ENCODE data around the gene OR2A14.
"Not testable (repeated sequence)": the region's sequence is repeated elsewhere in the genome, so short reads cannot be mapped to it uniquely, and the experiment has no call there.

Gene OR2A14, protein sequence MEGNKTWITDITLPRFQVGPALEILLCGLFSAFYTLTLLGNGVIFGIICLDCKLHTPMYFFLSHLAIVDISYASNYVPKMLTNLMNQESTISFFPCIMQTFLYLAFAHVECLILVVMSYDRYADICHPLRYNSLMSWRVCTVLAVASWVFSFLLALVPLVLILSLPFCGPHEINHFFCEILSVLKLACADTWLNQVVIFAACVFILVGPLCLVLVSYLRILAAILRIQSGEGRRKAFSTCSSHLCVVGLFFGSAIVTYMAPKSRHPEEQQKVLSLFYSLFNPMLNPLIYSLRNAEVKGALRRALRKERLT

GRCh38 chr7:144122876-144123275 lies at the start of gene OR2A14:
Gene OR2A14 (plus strand): TSS chr7:144123176. CDS start chr7:144129113, 5,937 bp downstream.
- DNase-seq = no peak

- DNase-seq = no peak
Measured at GRCh38 chr7:144074374-144074773, 48.6 kb upstream of the OR2A14 start.

- DNase-seq = no peak
Measured at GRCh38 chr7:144085978-144086377, 37.0 kb upstream of the OR2A14 start, which contains the start of gene OR2A12. Gene OR2A12 (plus strand): TSS chr7:144086278. CDS start chr7:144095108, 8,830 bp downstream.

DNA sequence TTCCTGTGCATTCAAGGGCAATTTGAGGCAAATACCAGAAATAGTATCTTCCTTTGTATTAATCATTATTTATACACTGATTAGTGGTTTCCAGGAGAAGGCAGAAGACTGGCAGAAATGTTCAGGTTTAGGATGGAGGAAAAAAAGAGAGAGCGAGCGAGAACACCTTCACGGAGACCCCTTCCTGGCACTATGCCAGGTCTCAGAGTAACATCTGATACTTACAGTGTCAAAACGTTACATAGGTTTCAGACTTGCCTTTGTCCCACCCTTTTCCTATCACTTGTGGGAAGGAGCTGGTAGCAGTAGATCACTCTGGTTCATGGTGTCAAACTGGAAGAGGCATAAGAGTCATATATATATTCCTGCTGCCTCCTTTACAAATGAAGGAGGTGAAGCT lies 36.2 kb upstream of the OR2A14 start:
- no peak for DNase-seq

DNA sequence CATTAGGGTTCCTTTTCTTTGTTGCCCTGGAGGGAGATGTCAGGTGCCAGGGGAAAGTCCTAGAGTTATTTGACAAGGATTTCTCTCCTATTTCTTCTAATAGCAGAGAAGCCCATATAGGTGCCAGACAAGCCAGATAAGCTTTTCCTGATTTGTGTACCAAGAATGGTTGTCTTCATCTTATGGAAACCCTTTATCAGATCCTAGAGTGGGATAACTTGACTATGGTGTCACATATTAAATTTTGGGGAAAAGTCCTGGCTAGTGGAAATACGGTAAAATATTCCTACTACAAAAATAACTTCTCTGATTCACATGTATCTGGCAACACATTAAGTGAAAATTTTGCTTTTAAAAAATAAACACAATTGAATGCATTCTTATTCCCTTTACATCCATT lies 35.7 kb upstream of the OR2A14 start:
- no peak for DNase-seq

DNA sequence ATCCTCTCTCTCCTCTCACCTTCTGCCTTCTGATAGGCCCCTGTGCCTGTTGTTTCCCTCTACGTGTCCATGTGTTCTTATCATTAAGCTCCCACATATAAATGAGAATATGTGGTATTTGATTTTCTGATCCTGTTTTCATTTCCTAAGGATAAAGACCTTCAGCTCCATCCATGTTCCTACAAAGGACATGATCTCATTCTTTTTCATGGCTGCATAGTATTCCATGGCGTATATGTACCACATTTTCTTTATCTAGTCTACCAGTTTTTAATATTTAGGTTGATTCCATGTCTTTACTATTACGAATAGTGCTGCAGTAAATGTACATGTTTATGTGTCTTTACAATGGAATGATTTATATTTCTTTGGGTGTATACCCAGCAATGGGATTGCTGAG lies 32.3 kb upstream of the OR2A14 start:
- DNase-seq = no peak

GRCh38 chr7:144098776-144099175 lies 24.2 kb upstream of the OR2A14 start:
- DNase-seq = no peak

GRCh38 chr7:144100607-144101006 lies 22.4 kb upstream of the OR2A14 start:
- DNase-seq = no peak

DNA sequence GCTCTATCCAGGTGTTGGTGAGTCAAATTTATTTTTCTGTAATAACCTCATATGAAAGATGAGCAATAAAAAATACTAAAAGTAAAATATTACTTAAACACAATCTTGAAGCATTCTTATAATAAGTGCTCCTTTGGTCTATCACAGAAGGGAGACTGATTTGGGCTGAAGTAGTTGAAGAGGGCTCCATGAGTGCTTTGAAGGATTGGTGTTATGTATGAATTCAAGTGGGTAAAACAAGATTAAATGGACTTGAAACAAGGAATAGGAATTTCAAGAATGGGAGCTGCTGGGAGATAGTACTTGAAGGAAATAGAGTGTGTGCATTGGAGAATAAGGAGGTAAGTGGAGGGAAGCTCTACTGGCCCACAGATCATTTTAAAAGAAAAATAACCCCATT lies 20.9 kb upstream of the OR2A14 start:
- no peak for DNase-seq

GRCh38 chr7:144105211-144105610 lies 17.8 kb upstream of the OR2A14 start:
- no peak for DNase-seq

DNA sequence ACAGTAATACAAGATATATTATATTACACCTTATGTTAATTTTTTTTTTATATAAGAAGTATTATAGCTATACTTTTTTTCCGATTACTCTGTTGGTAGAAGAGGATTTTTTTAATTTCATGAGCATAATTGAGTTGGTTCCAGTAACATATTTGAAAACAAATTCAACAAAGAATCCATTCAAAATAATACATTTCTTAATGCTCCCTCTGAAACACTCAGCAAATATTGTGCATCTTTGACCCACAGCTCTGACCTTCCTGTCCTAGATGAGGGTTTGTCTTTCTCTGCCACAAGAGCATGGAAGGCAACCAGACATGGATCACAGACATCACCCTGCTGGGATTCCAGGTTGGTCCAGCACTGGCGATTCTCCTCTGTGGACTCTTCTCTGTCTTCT lies 13.7 kb upstream of the OR2A14 start, which contains the start of gene OR2A2:
Gene OR2A2 (plus strand): TSS at position 301 of the 400 bp plus-strand sequence. CDS start 0 bp downstream, at position 301.
- DNase-seq = no peak

DNA sequence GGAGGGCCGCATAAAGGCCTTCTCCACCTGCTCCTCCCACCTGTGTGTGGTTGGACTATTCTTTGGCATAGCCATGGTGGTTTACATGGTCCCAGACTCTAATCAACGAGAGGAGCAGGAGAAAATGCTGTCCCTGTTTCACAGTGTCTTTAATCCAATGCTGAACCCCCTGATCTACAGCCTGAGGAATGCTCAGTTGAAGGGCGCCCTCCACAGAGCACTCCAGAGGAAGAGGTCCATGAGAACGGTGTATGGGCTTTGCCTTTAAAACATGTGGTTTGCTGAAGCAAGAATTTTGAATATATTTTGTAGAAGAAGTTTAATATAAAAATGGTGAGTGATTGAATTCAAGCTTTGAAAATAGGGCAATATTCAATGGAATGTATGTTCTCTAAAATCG lies 12.7 kb upstream of the OR2A14 start:
- no peak for DNase-seq

- DNase-seq = no peak
Measured at GRCh38 chr7:144113651-144114050, 9.3 kb upstream of the OR2A14 start.

GRCh38 chr7:144118341-144118740 lies 4.6 kb upstream of the OR2A14 start:
- DNase-seq = no peak

- DNase-seq = peak; percentile 73
Measured at GRCh38 chr7:144127714-144128334, 4.8 kb downstream of the OR2A14 start.

GRCh38 chr7:144129601-144130000 lies 6.6 kb downstream of the OR2A14 start:
- not testable (repeated sequence) for DNase-seq

- DNase-seq = no peak
Measured at GRCh38 chr7:144130730-144131129, 7.8 kb downstream of the OR2A14 start.

GRCh38 chr7:144132262-144132661 lies 9.3 kb downstream of the OR2A14 start:
- DNase-seq = no peak

DNA sequence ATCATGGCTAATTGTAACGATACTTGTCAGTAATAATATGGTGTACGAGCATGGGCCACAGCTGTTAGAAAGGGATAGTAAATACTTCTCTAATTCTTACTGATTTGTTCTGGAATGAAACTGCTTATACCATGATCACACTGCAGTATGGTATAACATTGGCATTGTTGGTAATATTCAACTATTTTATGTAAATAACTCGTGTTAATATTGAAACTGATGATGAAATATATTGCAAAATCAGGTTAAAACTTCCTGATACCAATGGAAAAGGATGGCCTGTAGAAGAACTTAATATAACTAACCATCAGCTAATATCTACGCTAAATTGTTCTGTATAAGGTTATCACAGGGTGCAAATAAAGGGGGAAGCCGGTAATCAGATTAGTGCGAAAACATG lies 10.3 kb downstream of the OR2A14 start:
- DNase-seq = no peak

DNA sequence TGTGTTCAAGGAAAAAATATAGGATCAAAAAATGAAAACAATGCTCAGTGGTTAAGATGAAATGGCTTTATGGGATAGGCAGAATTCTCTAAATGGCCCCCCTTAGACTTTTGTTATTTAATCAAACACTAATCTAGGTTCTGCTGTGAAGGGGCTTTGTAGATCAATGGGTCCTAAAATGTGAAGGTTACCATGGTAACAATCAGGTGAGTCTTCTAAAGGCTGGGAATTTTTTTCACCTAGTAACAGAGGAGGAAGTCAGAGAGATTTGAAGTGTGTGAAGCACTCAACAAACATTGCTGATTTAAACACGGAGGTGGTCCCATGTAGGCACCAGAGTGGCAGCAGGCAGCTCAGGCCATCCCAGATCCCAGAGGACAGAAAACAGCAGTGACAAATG lies 11.1 kb downstream of the OR2A14 start:
- no peak for DNase-seq

GRCh38 chr7:144137501-144137900 lies 14.5 kb downstream of the OR2A14 start:
- DNase-seq = no peak

DNA sequence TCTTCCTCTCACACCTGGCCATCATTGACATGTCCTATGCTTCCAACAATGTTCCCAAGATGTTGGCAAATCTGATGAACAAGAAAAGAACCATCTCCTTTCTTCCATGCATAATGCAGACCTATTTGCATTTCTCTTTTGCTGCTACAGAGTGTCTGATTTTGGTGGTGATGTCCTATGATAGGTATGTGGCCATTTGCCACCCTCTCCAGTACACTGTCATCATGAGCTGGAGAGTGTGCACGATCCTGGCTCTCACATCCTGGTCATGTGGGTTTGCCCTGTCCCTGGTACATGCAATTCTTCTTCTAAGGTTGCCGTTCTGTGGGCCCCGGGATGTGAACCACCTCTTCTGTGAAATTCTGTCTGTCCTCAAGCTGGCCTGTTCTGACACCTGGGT lies 19.2 kb downstream of the OR2A14 start:
- DNase-seq = no peak

DNA sequence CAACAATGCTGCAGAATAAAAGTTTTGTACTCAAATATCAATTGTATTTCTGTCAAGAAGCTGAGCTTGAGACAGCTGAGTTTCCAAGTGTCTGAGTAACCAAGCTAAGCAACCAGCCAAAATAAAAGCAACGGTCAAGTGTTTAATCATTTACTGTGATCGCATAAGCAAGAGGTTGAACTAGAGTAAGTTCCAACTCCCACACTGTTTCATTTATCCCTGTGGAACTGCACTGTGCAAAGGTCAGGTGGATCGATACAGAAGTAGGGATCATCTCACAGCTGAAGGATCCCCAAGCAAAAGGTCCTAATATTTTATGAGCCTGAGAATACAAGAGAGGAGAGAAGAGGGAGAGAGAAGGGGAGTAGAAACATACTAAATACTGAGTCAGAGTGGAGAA lies 21.4 kb downstream of the OR2A14 start:
- DNase-seq = no peak

DNA sequence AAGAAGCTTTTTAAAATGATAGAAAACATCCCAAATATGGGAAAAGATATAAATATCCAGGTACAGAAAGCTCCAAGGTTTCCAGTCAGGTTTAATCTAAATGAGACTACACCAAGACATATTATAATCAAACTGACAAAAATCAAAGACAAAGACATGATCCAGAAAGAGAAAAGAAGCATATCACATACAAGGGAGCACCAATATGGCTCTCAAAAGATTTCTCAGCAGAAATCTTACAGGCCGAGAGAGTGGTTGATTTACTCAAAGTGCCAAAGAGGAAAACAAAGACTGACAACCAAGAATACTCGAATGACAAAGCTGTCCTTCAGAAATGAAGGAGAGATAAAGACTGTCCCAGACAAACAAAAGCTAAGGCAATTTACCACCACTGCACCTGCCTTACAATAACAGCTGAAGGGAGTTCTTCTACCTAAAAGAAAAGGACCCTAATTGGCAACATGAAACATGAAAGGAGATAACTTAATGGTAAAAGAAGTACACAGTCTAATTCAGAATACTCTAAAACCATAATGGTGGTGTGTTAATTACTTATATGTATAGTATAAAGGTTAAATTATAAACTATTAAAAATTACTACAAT lies 25.4 kb downstream of the OR2A14 start:
- no peak for DNase-seq

All from NCI-H1048 (cell line).